GM19351 (cell line): ENCODE data around the gene ADAM15.

Experiments used
- ATAC-seq: cut with Tn5 transposase; IDR thresholded peaks from one replicate; pipeline ENCODE4 v1.9.1; 2021; ENCODE audit warnings: mild to moderate bottlenecking, moderate library complexity; ENCODE audit not compliant: unreplicated experiment

The ADAM15 gene

GRCh38 chr1:155110381-155110780, 59.3 kb downstream of the ADAM15 start:
- ATAC-seq: no peak

GRCh38 chr1:155110826-155111225, 59.7 kb downstream of the ADAM15 start:
- no peak for ATAC-seq
